Measurements from ENCODE around the gene TNFRSF12A. TPM values are rescaled to one million over a fixed set of nuclear protein-coding genes. Genes with fewer than 3 reads are reported as not detected.

Gene TNFRSF12A
- total and polyA plus RNA-seq, 11 donors: 27.8 to 824 (median 97.1) TPM

GRCh38 chr16:3042376-3042775 lies 22.2 kb downstream of the TNFRSF12A start:
- Histone ChIP-seq H3K27me3 (peaks cover 31 to 98% (median 70%) of the 10 kb centered on the region in 9 donors), H3K36me3 (no peaks in the 10 kb centered on the region), H3K4me1 (peaks cover 4 to 26% (median 16%) of the 10 kb centered on the region in 12 donors), H3K27ac (no peak overlapping the region), H3K9me3 (no peaks in the 10 kb centered on the region), H3K4me3 (no peak overlapping the region)
- intact Hi-C loops (cut with DNase I): no loop called here
- DNase-seq (no peak), ATAC-seq (no peak)
- 89 to 97% (median 94%) methylated on average over 3 of the region's 3 CpGs for WGBS, 4 donors
- TF ChIP-seq, protein P1, sequence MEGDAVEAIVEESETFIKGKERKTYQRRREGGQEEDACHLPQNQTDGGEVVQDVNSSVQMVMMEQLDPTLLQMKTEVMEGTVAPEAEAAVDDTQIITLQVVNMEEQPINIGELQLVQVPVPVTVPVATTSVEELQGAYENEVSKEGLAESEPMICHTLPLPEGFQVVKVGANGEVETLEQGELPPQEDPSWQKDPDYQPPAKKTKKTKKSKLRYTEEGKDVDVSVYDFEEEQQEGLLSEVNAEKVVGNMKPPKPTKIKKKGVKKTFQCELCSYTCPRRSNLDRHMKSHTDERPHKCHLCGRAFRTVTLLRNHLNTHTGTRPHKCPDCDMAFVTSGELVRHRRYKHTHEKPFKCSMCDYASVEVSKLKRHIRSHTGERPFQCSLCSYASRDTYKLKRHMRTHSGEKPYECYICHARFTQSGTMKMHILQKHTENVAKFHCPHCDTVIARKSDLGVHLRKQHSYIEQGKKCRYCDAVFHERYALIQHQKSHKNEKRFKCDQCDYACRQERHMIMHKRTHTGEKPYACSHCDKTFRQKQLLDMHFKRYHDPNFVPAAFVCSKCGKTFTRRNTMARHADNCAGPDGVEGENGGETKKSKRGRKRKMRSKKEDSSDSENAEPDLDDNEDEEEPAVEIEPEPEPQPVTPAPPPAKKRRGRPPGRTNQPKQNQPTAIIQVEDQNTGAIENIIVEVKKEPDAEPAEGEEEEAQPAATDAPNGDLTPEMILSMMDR (IDR thresholded peaks at IDR 0.05): no peak
- TF ChIP-seq POLR2A (IDR thresholded peaks at IDR 0.05): no peak

DNA sequence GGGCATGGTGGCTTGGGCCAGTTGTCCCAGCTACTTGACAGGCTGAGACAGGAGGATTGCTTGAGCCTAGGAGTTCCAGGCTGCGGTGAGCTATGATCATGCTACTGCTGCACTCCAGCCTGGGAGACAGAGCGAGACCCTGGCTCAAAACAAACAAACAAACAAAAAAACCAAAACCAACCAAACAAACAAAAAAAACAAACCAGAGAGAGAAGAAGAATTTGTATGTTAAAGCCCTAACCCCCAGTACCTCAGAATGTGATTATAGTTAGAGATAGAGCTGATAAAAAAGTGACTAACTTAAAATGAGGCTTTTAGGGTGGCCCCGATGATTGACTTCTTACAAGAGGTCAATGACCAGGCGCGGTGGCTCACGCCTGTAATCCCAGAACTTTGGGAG lies 24.5 kb downstream of the TNFRSF12A start:
- no peak for ATAC-seq
- H3K4me1 ChIP-seq: peaks cover 4 to 34% (median 16%) of the 10 kb centered on the region in 12 donors
- intact Hi-C loops (cut with DNase I): no loop called here
- no peak overlapping the region for H3K27ac ChIP-seq
- no peak for DNase-seq
- TF ChIP-seq POLR2A (IDR thresholded peaks at IDR 0.05): no peak
- TF ChIP-seq, protein P1 (IDR thresholded peaks at IDR 0.05): no peak
- H3K36me3 ChIP-seq: no peaks in the 10 kb centered on the region
- no peaks in the 10 kb centered on the region for H3K9me3 ChIP-seq
- H3K27me3 ChIP-seq: peaks cover 32 to 96% (median 61%) of the 10 kb centered on the region in 9 donors
- peak overlapping the region in 1 of 12 donors; percentile 58 for H3K4me3 ChIP-seq
- 89 to 95% (median 92%) methylated on average over 6 of the region's 6 CpGs for WGBS, 4 donors

- peaks cover 4 to 34% (median 16%) of the 10 kb centered on the region in 12 donors for H3K4me1 ChIP-seq
- H3K4me3 ChIP-seq: peak within 1 kb of the TSS; percentile 25 to 66 (median 54)
- DNase-seq (peak in 1 of 5 donors; percentile 70), ATAC-seq (peak in 3 of 4 donors; percentile 38 to 65 (median 41))
- H3K36me3 ChIP-seq: no peaks in the 10 kb centered on the region
- no peak for TF ChIP-seq POLR2A (IDR thresholded peaks at IDR 0.05)
- TF ChIP-seq, protein P1 (IDR thresholded peaks at IDR 0.05): no peak
- peaks cover 32 to 89% (median 52%) of the 10 kb centered on the region in 9 donors for H3K27me3 ChIP-seq
- no peaks in the 10 kb centered on the region for H3K9me3 ChIP-seq
- H3K27ac ChIP-seq: peak within 1 kb of the TSS in 2 of 12 donors; percentile 17 to 19
- WGBS, 4 donors: 0 to 1% (median 1%) methylated on average over 39 to 86 of the region's 86 CpGs
- intact Hi-C loops (cut with DNase I): no loop called here
Measured at GRCh38 chr16:3045758-3046640, 25.8 kb downstream of the TNFRSF12A start, which contains the start of gene MMP25. MMP25 (plus strand) TSS chr16:3046561; CDS start chr16:3046918, 357 bp downstream.

DNA sequence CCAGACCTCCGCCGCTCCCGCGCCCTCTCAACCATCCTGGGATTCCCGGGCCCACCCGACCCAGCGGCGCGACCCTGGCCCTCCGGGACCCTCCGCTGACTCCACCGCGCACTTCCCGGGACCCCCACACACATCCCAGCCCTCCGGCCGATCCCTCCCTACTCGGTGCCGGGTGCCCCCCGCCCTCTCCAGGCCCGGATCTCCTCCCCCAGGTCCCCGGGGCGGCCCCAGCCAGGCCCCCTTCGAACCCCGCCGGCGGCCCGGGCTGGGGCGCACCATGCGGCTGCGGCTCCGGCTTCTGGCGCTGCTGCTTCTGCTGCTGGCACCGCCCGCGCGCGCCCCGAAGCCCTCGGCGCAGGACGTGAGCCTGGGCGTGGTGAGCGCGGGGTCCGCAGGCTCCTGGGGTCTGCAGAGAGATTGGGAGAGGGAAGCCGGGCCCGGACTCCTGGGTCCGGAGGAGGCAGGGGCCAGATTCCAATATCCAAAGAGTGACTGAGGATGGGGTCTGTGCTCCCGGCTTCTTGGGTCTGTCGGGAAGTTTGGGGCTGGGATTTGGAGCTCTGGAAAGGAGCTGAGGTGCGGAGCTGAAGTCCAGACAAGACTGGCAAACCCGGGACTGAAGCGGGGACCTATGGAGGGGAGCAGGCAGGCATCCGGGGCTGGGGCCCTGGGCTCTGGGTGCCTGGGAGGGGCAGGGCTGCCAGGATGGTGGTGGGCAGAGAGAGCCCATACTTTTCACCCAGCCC lies 26.6 kb downstream of the TNFRSF12A start:
- ATAC-seq (no peak), DNase-seq (no peak)
- Histone ChIP-seq H3K9me3 (no peaks in the 10 kb centered on the region), H3K36me3 (no peaks in the 10 kb centered on the region), H3K4me1 (peaks cover 4 to 34% (median 16%) of the 10 kb centered on the region in 12 donors), H3K4me3 (peak overlapping the region; percentile 25 to 66 (median 54)), H3K27ac (no peak overlapping the region), H3K27me3 (peaks cover 32 to 83% (median 51%) of the 10 kb centered on the region in 9 donors)
- 2% methylated on average over 40 to 54 of the region's 54 CpGs for WGBS, 4 donors
- TF ChIP-seq POLR2A (IDR thresholded peaks at IDR 0.05): no peak
- TF ChIP-seq, protein P1 (IDR thresholded peaks at IDR 0.05): no peak
- intact Hi-C loops (cut with DNase I): no loop called here
